IMR-90 (cell line): ENCODE results near the gene IFIT1B. TPM values are rescaled to one million over a fixed set of nuclear protein-coding genes. Genes with fewer than 3 reads are reported as not detected.

Experiments
- ATAC-seq: fragments of 200-7000 bp; cut with Tn5 transposase; 2 replicates; pipeline ENCODE4 v1.9.1; 2020; ENCODE audit warnings: low read depth, mild to moderate bottlenecking, moderate library complexity
- BruUV-seq: library from RNA; stranded (reverse); fragments of 400-500 nt; replicated peaks from 2 replicates; lab custom pipeline; 2021; lab: Mats Ljungman, UMichigan
- CTCF ChIA-PET: fragments of 300-600 bp; formaldehyde crosslinking; extraction: SDS; loops from one replicate; lab custom pipeline; 2021; ENCODE audit warnings: antibody characterized with exemption; lab: Yijun Ruan, JAX
- POLR2A ChIA-PET: fragments of 300-600 bp; sonication (Branson Sonifier 250); formaldehyde crosslinking; loops from one replicate; lab custom pipeline; 2022; ENCODE audit warnings: antibody characterized with exemption; ENCODE audit not compliant: unreplicated experiment; lab: Charles Lee
- DNase-seq: peaks from one replicate; pipeline ENCODE4 v3.0.0; 2013
- H2AFZ ChIP-seq: replicated peaks from 2 replicates; pipeline ENCODE3; 2013; ENCODE audit warnings: low read length, mild to moderate bottlenecking; ENCODE audit not compliant: poor library complexity
- H2AK5ac ChIP-seq: 2 replicates; pipeline ENCODE4 v1.6.1; 2013; ENCODE audit warnings: low read depth, low read length, inconsistent platforms
- H2AK9ac ChIP-seq: replicated peaks from 2 replicates; pipeline ENCODE3; 2013; ENCODE audit warnings: mild to moderate bottlenecking, low read depth, low read length, moderate library complexity; ENCODE audit not compliant: poor library complexity
- H2BK120ac ChIP-seq: 2 replicates; pipeline ENCODE4 v1.6.1; 2013; ENCODE audit warnings: low read depth, low read length, inconsistent platforms
- H2BK15ac ChIP-seq: 3 replicates; pipeline ENCODE4 v1.6.1; 2013; ENCODE audit warnings: low read depth, low read length, inconsistent platforms
- H2BK20ac ChIP-seq: 2 replicates; pipeline ENCODE4 v1.6.1; 2013; ENCODE audit warnings: low read depth, mild to moderate bottlenecking, inconsistent platforms, low read length, moderate library complexity
- H2BK5ac ChIP-seq: 2 replicates; pipeline ENCODE4 v1.6.1; 2013; ENCODE audit warnings: mild to moderate bottlenecking, low read depth, low read length, inconsistent platforms; ENCODE audit not compliant: poor library complexity, severe bottlenecking
- H3K14ac ChIP-seq: replicated peaks from 2 replicates; pipeline ENCODE4 v1.6.1; 2013; ENCODE audit warnings: low read depth, low read length, inconsistent platforms
- H3K18ac ChIP-seq: 2 replicates; pipeline ENCODE4 v1.6.1; 2013; ENCODE audit warnings: low read depth, low read length, control low read depth
- H3K23ac ChIP-seq: 2 replicates; pipeline ENCODE4 v1.6.1; 2013; ENCODE audit warnings: low read depth, low read length, inconsistent platforms
- H3K27ac ChIP-seq: 2 replicates; pipeline ENCODE4 v1.5.1; 2013; ENCODE audit warnings: mild to moderate bottlenecking, control low read depth, low read length; ENCODE audit not compliant: insufficient read depth
- H3K27me3 ChIP-seq: 2 replicates; pipeline ENCODE4 v1.6.1; 2013; ENCODE audit warnings: low read length; ENCODE audit not compliant: control insufficient read depth, insufficient read depth
- H3K36me3 ChIP-seq: 2 replicates; pipeline ENCODE4 v1.6.1; 2013; ENCODE audit warnings: low read length, mixed read lengths; ENCODE audit not compliant: control insufficient read depth, insufficient read depth
- H3K4ac ChIP-seq: 2 replicates; pipeline ENCODE4 v1.6.1; 2013; ENCODE audit warnings: low read depth, low read length, inconsistent platforms
- H3K4me1 ChIP-seq: 2 replicates; pipeline ENCODE4 v1.6.1; 2013; ENCODE audit warnings: low read length, mixed read lengths; ENCODE audit not compliant: control insufficient read depth, insufficient read depth
- H3K4me2 ChIP-seq: 2 replicates; pipeline ENCODE4 v1.6.1; 2013; ENCODE audit warnings: low read depth, mild to moderate bottlenecking, control low read depth, low read length, moderate library complexity
- H3K4me3 ChIP-seq: 2 replicates; pipeline ENCODE4 v1.5.1; 2013; ENCODE audit warnings: low read depth, mild to moderate bottlenecking, control low read depth, low read length, moderate library complexity; ENCODE audit not compliant: insufficient read depth
- H3K56ac ChIP-seq: 2 replicates; pipeline ENCODE4 v1.6.1; 2013; ENCODE audit warnings: low read length, inconsistent platforms; ENCODE audit not compliant: insufficient read depth; ENCODE audit errors: extremely low read depth
- H3K79me1 ChIP-seq, 2 experiments: 2 replicates each; pipeline ENCODE4 v1.6.1; 2013; ENCODE audit warnings: low read length in 2 of 2, inconsistent platforms in 1 of 2, low read depth in 1 of 2
- H3K9ac ChIP-seq: 2 replicates; pipeline ENCODE4 v1.6.1; 2013; ENCODE audit warnings: low read depth, low read length, control low read depth
- H3K9me1 ChIP-seq: 2 replicates; pipeline ENCODE4 v1.6.1; 2013; ENCODE audit warnings: low read length, inconsistent platforms; ENCODE audit not compliant: insufficient read depth
- H3K9me3 ChIP-seq: 2 replicates; pipeline ENCODE4 v1.6.1; 2013; ENCODE audit warnings: low read length; ENCODE audit not compliant: control insufficient read depth, insufficient read depth
- H4K20me1 ChIP-seq: 2 replicates; pipeline ENCODE4 v1.6.1; 2013; ENCODE audit warnings: low read length, inconsistent platforms; ENCODE audit not compliant: insufficient read depth
- H4K5ac ChIP-seq: 2 replicates; pipeline ENCODE4 v1.6.1; 2013; ENCODE audit warnings: mild to moderate bottlenecking, low read depth, low read length, control low read depth
- H4K8ac ChIP-seq, 2 experiments: 2 replicates each; pipeline ENCODE4 v1.6.1; 2013; ENCODE audit warnings: low read depth in 2 of 2, low read length in 2 of 2, control low read depth in 1 of 2, inconsistent platforms in 1 of 2
- H4K91ac ChIP-seq: 2 replicates; pipeline ENCODE4 v1.6.1; 2013; ENCODE audit warnings: low read depth, low read length, inconsistent platforms; ENCODE audit not compliant: insufficient read depth
- CHD1 ChIP-seq: IDR thresholded peaks from 2 replicates; pipeline ENCODE4 v1.6.1; 2012; ENCODE audit warnings: low read depth, low read length, improper control_type of control experiment
- FOS ChIP-seq: fragments of 150-350 bp; IDR thresholded peaks from 2 replicates; pipeline ENCODE4 v1.6.1; 2016; ENCODE audit warnings: low read depth, low read length
- MAFK ChIP-seq: IDR thresholded peaks from 2 replicates; pipeline ENCODE4 v1.6.1; 2012; ENCODE audit warnings: low read depth, low read length, improper control_type of control experiment
- MAZ ChIP-seq: IDR thresholded peaks from 2 replicates; pipeline ENCODE4 v1.6.1; 2012; ENCODE audit warnings: low read depth, mild to moderate bottlenecking, low read length, improper control_type of control experiment, moderate library complexity, borderline replicate concordance
- MXI1 ChIP-seq: IDR thresholded peaks from 2 replicates; pipeline ENCODE4 v1.6.1; 2012; ENCODE audit warnings: low read depth, mild to moderate bottlenecking, low read length, moderate library complexity, borderline replicate concordance
- NFE2L2 ChIP-seq: fragments of 150-350 bp; IDR thresholded peaks from 2 replicates; pipeline ENCODE4 v1.6.1; 2016; ENCODE audit warnings: low read depth, mild to moderate bottlenecking, low read length
- POLR2A ChIP-seq: IDR thresholded peaks from 2 replicates; pipeline ENCODE4 v1.6.1; 2012; ENCODE audit warnings: mild to moderate bottlenecking, low read depth, low read length
- RAD21 ChIP-seq: IDR thresholded peaks from 2 replicates; pipeline ENCODE4 v1.6.1; 2012; ENCODE audit warnings: low read length, improper control_type of control experiment
- RCOR1 ChIP-seq: IDR thresholded peaks from 2 replicates; pipeline ENCODE4 v1.6.1; 2012; ENCODE audit warnings: mild to moderate bottlenecking, low read length, improper control_type of control experiment; ENCODE audit not compliant: insufficient replicate concordance
- RFX5 ChIP-seq: IDR thresholded peaks from 2 replicates; pipeline ENCODE4 v1.8.0; 2012; ENCODE audit warnings: low read depth, mild to moderate bottlenecking, low read length, moderate library complexity
- SMC3 ChIP-seq: fragments of 150-350 bp; IDR thresholded peaks from 2 replicates; pipeline ENCODE4 v1.6.1; 2016; ENCODE audit warnings: low read depth, mild to moderate bottlenecking, antibody characterized with exemption, low read length, moderate library complexity
- USF2 ChIP-seq: fragments of 150-350 bp; IDR thresholded peaks from 2 replicates; pipeline ENCODE4 v1.6.1; 2017; ENCODE audit warnings: mild to moderate bottlenecking, antibody characterized with exemption, low read length, low read depth
- WGBS, 2 experiments: methylation state at CpG; one replicate each; pipeline versions ENCODE4 v1.1.5 to v1.1.7; 2013; ENCODE audit warnings: missing lambda C conversion rate in 2 of 2; ENCODE audit not compliant: insufficient read length in 1 of 2; ENCODE audit errors: extremely low coverage in 2 of 2; 5-methylcytosine and 5-hydroxymethylcytosine counted together
- dilution Hi-C: fragments of 300-500 bp; cut with HindIII; formaldehyde crosslinking; loops from one replicate; pipeline ENCODE4 v1.14.3; 2018; ENCODE audit warnings: low sequenced_read_pairs; ENCODE audit not compliant: unreplicated experiment
- in situ Hi-C: fragments of 300-500 bp; cut with MboI; formaldehyde crosslinking; loops from 3 replicates; pipeline ENCODE4 v1.14.3; 2019; ENCODE audit warnings: low sequenced_read_pairs, inconsistent platforms, mixed read lengths
- intact Hi-C: fragments of 100-400 bp; cut with micrococcal nuclease; formaldehyde crosslinking; loops from 2 replicates; pipeline ENCODE4 v1.10.0; 2022
- polyA plus RNA-seq, 3 experiments: library from polyadenylated mRNA; depleted of rRNA; stranded (reverse); fragments of >200 nt; gene quantifications; 2 replicates each; pipeline ENCODE4 v1.2.3, GENCODE V29; 2012; ENCODE audit warnings: low replicate concordance in 1 of 3
- total RNA-seq: library from RNA; depleted of rRNA; stranded (reverse); fragments of >200 nt; gene quantifications from 2 replicates; pipeline ENCODE4 v1.2.3, GENCODE V29; 2012
- TF ChIP-seq, protein P1 (sequence below): fragments of 150-350 bp; IDR thresholded peaks from 2 replicates; pipeline ENCODE4 v1.6.1; 2016; ENCODE audit warnings: low read depth, mild to moderate bottlenecking, low read length, moderate library complexity, borderline replicate concordance
- TF ChIP-seq, protein P2 (sequence below): conservative IDR thresholded peaks from 2 replicates; pipeline ENCODE4 v1.5.1; 2012; ENCODE audit warnings: mild to moderate bottlenecking, low read depth, low read length, improper control_type of control experiment

Gene IFIT1B
- total and polyA plus RNA-seq, 2 of the 4 experiments (the other 2 are of a cell fraction): not detected

DNA sequence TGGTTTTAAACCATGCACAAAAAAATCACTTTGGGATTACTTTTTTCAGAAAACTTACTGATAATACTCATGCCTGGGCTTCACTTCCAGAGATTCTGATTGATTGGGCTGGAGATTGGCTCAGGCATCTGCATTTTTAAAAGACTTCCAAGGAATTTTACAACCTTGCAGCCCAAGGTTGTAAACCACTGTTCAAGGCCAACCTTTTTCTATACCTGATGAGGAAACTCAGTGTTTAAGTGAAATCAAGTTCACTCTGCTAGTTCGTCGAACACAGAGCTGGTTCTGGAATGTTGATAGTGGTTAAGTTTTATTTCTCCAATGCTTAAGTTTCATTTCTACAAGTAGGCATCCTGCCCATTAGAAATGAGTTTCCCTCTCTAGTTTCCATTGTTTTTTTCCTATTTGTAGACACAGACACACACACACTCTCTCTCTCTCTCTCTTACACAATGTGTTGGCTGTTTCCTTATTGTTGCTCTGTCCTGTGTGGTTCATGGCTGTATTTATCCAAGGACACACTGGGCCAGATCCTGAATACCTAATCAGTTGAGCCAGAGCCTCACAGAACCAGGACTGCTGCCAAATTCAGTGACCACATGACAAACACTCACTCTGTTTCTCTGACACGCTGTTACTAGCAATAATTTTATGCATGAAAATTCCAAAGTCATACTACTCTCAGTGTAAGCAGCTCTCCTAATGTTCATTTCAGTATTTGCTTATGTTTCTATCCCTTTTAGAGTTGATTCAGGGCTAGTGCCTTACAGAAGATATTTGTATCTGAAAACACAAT, 3.7 kb upstream of the IFIT1B start:
- Histone ChIP-seq H2BK5ac (peak overlapping the region; percentile 61), H2BK120ac (no peak overlapping the region), H3K18ac (0 out of 2 replicates have a peak overlapping the region, but pooled peaks have one; percentile 6), H3K4me2 (peak overlapping the region; percentile 58; the same call in 1 of the 2 replicates), H4K91ac (no peak overlapping the region), H3K79me1 (no peaks in the 10 kb centered on the region), H4K8ac (peak overlapping the region in 1 of 2 experiments; percentile 10; a peak in 1 of 4 replicates), H3K4me1 (peaks cover 9% of the 10 kb centered on the region), H2AFZ (peak overlapping the region; percentile 52), H3K4me3 (no peak overlapping the region), H2AK9ac (no peak overlapping the region), H3K23ac (no peak overlapping the region), H2AK5ac (no peak overlapping the region), H3K9ac (0 out of 2 replicates have a peak overlapping the region, but pooled peaks have one; percentile 10), H3K4ac (peak overlapping the region; percentile 18; the same call in 1 of the 2 replicates), H2BK15ac (no peak overlapping the region; the same call in 2 of the 3 replicates), H2BK20ac (peak overlapping the region; percentile 40), H3K36me3 (no peaks in the 10 kb centered on the region), H4K20me1 (peaks cover 8% of the 10 kb centered on the region; the same call in 1 of the 2 replicates), H3K56ac (no peak overlapping the region), H3K9me1 (peaks cover 6% of the 10 kb centered on the region), H3K27me3 (no peaks in the 10 kb centered on the region), H3K14ac (peak overlapping the region; percentile 43; the same call in 1 of the 2 replicates), H3K27ac (peak overlapping the region; percentile 88; the same call in 1 of the 2 replicates), H3K9me3 (no peaks in the 10 kb centered on the region), H4K5ac (no peak overlapping the region)
- dilution Hi-C loops (no loop called here), in situ Hi-C loops (no loop called here), intact Hi-C loops (loop anchor here (2.0 kb wide), 1 partner anchor 41 kb away; the partner anchor contains the start of gene IFIT5)
- WGBS, 2 experiments: no CpG with 5 or more reads among the region's 3 CpGs
- ChIA-PET POLR2A (no interaction called here), CTCF (no interaction called here)
- DNase-seq (peak; percentile 94), ATAC-seq (peak; percentile 93)
- BruUV-seq: no TSS peak
- TF ChIP-seq NFE2L2: no peak
- no peak for TF ChIP-seq CHD1
- no peak for TF ChIP-seq MAFK
- TF ChIP-seq FOS: no peak
- no peak for TF ChIP-seq RCOR1
- TF ChIP-seq RFX5: no peak
- TF ChIP-seq MAZ: no peak
- peak; percentile 61 for TF ChIP-seq USF2
- no peak for TF ChIP-seq RAD21
- no peak for TF ChIP-seq POLR2A
- TF ChIP-seq, protein P1, sequence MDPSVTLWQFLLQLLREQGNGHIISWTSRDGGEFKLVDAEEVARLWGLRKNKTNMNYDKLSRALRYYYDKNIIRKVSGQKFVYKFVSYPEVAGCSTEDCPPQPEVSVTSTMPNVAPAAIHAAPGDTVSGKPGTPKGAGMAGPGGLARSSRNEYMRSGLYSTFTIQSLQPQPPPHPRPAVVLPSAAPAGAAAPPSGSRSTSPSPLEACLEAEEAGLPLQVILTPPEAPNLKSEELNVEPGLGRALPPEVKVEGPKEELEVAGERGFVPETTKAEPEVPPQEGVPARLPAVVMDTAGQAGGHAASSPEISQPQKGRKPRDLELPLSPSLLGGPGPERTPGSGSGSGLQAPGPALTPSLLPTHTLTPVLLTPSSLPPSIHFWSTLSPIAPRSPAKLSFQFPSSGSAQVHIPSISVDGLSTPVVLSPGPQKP: no peak
- TF ChIP-seq, protein P2, sequence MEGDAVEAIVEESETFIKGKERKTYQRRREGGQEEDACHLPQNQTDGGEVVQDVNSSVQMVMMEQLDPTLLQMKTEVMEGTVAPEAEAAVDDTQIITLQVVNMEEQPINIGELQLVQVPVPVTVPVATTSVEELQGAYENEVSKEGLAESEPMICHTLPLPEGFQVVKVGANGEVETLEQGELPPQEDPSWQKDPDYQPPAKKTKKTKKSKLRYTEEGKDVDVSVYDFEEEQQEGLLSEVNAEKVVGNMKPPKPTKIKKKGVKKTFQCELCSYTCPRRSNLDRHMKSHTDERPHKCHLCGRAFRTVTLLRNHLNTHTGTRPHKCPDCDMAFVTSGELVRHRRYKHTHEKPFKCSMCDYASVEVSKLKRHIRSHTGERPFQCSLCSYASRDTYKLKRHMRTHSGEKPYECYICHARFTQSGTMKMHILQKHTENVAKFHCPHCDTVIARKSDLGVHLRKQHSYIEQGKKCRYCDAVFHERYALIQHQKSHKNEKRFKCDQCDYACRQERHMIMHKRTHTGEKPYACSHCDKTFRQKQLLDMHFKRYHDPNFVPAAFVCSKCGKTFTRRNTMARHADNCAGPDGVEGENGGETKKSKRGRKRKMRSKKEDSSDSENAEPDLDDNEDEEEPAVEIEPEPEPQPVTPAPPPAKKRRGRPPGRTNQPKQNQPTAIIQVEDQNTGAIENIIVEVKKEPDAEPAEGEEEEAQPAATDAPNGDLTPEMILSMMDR: no peak
- no peak for TF ChIP-seq MXI1
- no peak for TF ChIP-seq SMC3
